HG02938 (cell line): ENCODE results near the gene RPH3AL.

Source experiments
- ATAC-seq: cut with Tn5 transposase; IDR thresholded peaks from one replicate; pipeline ENCODE4 v1.9.1; 2021; ENCODE audit warnings: mild to moderate bottlenecking, moderate library complexity; ENCODE audit not compliant: unreplicated experiment

Gene RPH3AL

GRCh38 chr17:163514-164098 is 189.0 kb downstream of the RPH3AL start:
- ATAC-seq: no peak

GRCh38 chr17:162689-163088 is 189.9 kb downstream of the RPH3AL start:
- no peak for ATAC-seq
